NCI-H146 treated with DMSO at 0.1 percent for 48 hours (cell line): Measurements from ENCODE around the gene LPAR3.
A peak's percentile ranks its signal among the peaks of the same experiment; 100 is the strongest.
"Not testable (repeated sequence)": the region's sequence is repeated elsewhere in the genome, so short reads cannot be mapped to it uniquely, and the experiment has no call there.

Experiments used
- DNase-seq: peaks from one replicate; lab custom pipeline; 2025; ENCODE audit not compliant: unreplicated experiment; lab: John Stamatoyannopoulos, UW

Gene LPAR3

GRCh38 chr1:84892705-84893618 lies at the start of gene LPAR3:
Gene LPAR3 (minus strand): TSS chr1:84893206. CDS start chr1:84866120, 27,086 bp downstream.
- DNase-seq: no peak

- DNase-seq: no peak
Measured at GRCh38 chr1:84941843-84942242, 48.8 kb upstream of the LPAR3 start.

- DNase-seq: no peak
Measured at GRCh38 chr1:84940481-84940880, 47.5 kb upstream of the LPAR3 start.

GRCh38 chr1:84939761-84940160 lies 46.8 kb upstream of the LPAR3 start:
- no peak for DNase-seq

GRCh38 chr1:84939151-84939550 lies 46.1 kb upstream of the LPAR3 start:
- DNase-seq: no peak

GRCh38 chr1:84936116-84936810 lies 43.3 kb upstream of the LPAR3 start:
- DNase-seq: peak; percentile 32

GRCh38 chr1:84933011-84933611 lies 40.1 kb upstream of the LPAR3 start:
- no peak for DNase-seq

GRCh38 chr1:84930831-84931230 lies 37.8 kb upstream of the LPAR3 start:
- DNase-seq: no peak

- no peak for DNase-seq
Measured at GRCh38 chr1:84930329-84930728, 37.3 kb upstream of the LPAR3 start.

- no peak for DNase-seq
Measured at GRCh38 chr1:84929581-84929980, 36.6 kb upstream of the LPAR3 start.

- DNase-seq: no peak
Measured at GRCh38 chr1:84928979-84929378, 36.0 kb upstream of the LPAR3 start.

GRCh38 chr1:84923317-84923716 lies 30.3 kb upstream of the LPAR3 start:
- DNase-seq: no peak

- DNase-seq: no peak
Measured at GRCh38 chr1:84920159-84920558, 27.2 kb upstream of the LPAR3 start.

- no peak for DNase-seq
Measured at GRCh38 chr1:84919461-84919970, 26.5 kb upstream of the LPAR3 start.

GRCh38 chr1:84918726-84919336 lies 25.8 kb upstream of the LPAR3 start:
- DNase-seq: no peak

- no peak for DNase-seq
Measured at GRCh38 chr1:84916897-84917296, 23.9 kb upstream of the LPAR3 start.

GRCh38 chr1:84913555-84913892 lies 20.5 kb upstream of the LPAR3 start:
- no peak for DNase-seq

GRCh38 chr1:84912726-84913554 lies 19.9 kb upstream of the LPAR3 start:
- DNase-seq: no peak

- not testable (repeated sequence) for DNase-seq
Measured at GRCh38 chr1:84908746-84909464, 15.9 kb upstream of the LPAR3 start.
